HG03108 (cell line): Measurements from ENCODE around the gene GMNC.
"Not testable (repeated sequence)": the region's sequence is repeated elsewhere in the genome, so short reads cannot be mapped to it uniquely, and the experiment has no call there.

ENCODE experiments used
- ATAC-seq: cut with Tn5 transposase; IDR thresholded peaks from one replicate; pipeline ENCODE4 v1.9.1; 2021; ENCODE audit warnings: moderate library complexity; ENCODE audit not compliant: unreplicated experiment

The GMNC gene, protein sequence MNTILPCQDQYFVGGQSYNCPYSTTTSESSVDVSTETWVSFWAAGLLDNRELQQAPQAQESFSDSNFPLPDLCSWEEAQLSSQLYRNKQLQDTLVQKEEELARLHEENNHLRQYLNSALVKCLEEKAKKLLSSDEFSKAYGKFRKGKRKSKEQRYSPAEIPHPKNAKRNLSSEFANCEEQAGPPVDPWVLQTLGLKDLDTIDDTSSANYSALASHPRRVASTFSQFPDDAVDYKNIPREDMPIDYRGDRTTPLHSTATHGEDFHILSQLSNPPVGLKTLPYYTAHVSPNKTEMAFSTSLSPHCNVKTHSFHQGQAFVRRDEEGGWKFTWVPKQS

DNA sequence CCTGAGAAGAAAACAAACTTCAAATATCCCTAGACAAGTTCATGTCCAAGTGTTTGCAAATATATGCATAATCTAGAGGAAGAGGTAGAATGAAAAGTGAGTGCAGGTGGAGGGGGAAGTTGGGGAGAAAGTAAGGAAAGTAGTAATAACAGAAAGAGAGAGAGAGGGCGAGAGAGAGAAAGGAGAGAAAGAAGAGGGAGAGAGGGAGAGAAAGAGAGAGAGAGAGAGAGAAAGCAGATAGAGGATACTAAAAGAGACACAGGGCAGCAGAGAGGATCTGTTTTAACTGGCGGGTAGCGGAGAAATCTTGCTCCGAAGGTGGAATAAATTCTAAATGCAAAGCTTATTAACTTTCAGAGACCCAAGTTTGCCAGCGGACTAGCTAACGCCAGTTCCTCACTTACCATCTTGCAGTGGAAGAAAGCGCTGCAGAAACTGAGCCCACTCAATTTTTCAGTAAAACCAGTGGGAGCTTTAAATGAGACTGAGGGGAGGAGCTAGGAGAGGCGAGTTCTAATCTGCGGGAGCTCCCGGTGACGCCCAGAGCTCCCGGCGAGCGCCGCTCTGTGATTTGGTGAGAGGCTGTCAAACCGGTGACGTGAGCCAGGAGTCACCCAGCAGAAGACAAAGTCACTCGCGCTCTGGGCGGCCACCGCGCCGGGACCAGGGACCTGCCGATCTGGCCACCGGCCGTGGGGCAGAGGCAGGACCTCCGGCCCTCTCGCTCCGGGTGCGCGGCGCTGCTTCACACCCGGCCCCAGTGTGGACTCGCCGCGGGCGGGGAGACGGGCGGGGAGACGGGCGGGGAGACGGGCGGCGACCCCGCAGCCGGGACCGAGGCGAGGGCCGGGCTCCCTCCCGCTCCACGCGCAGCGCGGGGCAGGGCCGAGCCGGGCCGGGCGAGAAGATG lies at the start of gene GMNC:
Gene GMNC (minus strand): TSS at position 486 of the 910 bp plus-strand sequence. CDS start 79 bp downstream, at position 407.
- ATAC-seq = peak; percentile 75

DNA sequence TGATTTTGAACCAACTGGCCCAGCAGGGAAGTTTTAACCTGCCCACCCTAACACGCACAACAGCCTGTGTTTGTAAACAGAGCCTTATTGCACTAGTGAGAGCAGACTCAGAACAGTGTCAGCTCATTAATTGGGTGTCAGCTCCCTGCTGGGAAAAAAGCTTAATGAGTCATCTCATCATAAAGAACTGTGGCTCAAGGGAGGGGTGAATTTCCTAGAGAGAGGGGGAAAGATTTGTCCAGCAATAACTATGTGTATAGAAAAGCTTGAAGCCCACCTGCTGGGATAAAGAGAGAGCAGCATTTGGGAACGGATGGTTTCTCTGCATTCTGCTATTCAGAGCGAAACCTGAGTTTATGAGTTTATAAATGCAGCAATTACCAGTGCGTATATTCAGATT lies 48.9 kb upstream of the GMNC start:
- no peak for ATAC-seq

DNA sequence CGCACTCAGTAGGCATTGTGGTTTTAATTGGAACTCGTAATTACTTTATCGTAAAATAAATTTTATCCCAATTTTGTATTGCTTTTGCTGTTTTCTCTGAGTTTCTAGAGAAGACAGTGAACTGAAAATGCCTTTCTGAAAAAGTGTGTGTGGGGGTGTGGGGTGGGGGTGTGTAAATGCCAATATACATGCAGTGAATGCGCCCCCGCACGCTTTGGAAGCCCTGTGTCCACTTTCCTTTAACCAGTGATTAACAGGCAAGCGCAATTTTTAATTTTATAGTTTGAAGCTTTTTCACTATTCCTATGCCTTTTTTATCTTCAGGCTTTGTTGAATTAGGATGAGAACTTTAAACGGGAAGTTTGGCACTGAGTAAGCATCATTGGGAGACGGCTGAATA lies 47.4 kb upstream of the GMNC start:
- ATAC-seq = no peak

DNA sequence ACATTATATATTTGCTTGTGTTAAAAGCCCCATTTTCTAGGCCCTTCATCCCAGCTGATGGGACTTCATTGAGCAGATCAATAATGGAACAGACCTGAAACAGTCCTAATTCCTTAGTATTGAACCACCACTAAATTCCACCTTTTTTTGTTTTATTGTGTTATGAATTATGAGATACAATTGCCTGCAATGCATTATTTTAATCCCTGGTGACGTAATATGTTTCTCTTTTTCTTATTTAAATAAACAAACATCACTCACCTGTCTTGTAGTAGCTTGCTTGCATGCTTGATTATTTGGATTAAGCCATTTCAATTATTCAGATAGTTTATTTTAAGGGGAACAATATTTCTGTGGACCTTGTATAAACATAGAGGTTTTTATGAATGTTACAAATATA lies 40.7 kb upstream of the GMNC start:
- no peak for ATAC-seq

DNA sequence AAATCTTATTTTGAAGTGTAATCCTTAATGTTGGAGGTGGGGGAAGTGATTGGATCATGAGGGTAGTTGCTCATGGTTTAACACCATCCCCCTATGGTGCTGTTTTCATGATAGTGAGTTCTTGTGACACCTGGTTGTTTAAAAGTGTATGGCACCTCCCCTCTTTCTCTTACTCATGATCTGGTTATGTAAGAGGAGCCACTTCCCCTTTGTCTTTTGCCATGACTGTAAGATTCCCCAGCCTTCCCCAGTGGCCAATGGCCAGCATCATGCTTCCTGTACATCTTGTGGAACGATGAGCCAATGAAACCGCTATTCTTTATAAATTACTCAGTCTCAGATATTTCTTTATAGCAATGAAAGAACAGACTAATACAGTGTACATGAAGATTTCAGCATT lies 39.8 kb upstream of the GMNC start:
- ATAC-seq = no peak

DNA sequence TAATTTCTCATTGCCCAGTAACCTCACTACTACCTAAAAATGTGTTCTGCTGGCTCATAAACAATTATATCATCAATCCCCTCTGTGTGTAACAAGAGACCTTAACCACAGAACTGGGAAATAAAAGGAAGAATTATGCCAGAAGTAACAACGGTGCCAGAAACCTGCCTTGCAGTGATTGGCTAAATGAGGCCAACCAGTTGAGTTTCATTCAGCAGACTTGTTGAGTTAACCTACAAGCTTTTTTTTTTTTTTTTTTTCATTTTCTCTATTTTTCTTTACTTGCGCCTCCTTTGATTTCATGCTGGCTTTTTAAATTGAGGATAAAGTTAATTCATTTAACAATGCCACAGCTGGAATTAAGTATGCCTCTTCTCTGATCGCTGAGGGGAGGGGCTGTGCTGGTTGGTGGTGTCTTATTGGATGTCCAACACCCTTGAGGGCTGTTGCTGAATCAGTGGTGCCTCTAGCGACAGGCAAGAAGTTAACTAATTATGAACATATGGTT lies 30.0 kb upstream of the GMNC start:
- no peak for ATAC-seq

DNA sequence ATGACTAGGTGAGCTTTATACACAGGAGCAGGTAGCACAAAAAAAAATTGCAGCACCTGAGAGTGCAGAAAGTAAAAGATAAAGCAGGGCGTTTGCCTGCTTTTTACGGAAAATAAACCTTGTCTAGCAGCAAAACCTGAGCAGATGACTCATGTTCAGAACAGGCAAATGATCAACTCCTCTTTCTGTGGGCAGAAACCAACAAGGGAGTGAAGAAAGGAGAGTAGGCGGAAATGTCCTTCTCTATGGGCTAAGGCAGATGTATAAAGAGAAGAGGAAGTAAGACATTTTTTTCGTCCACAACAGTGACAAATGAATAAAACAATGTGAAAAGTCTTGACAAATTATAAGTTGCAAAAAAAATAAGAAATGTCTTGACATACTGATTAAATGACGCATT lies 24.5 kb upstream of the GMNC start:
- peak; percentile 54 for ATAC-seq

DNA sequence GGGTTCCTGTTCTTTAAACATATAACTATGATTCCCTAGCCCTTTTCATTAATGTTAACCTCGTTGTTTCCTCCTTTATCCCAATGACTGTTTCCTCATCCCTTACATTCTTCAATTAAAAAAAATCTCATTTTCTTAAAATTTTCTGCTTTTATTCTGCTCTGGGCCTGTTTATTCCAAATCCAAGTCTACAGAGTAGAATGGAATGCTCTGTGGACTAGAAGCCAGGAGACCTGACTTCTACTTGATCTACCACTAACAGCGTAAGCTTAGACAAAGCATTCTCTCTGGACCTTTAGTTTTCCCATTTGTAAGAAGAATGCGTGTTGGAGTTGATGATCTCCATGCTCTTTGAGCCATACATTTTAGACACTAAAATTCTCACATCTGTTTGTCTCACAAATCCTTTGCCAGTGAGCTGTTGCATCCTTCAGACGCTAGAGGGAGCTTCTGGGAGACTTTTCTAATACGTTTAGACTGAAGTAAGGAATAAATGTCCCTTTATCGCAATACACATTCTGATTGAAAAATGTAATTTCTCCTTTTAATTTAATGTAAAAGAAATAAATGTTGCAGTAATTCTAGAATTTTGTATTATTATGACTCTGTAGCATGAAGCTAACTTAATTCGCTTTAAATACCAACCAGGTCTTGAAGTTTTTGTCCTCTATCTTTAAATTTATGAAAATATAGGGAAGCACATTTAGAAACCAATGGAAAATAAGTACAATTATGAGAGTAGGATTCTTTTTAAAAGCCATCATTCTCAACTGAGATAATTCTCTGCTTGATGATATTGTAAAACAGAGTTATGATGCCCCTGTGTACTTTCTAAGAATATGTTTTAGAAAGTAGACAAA lies 21.7 kb upstream of the GMNC start:
- ATAC-seq = peak; percentile 69

DNA sequence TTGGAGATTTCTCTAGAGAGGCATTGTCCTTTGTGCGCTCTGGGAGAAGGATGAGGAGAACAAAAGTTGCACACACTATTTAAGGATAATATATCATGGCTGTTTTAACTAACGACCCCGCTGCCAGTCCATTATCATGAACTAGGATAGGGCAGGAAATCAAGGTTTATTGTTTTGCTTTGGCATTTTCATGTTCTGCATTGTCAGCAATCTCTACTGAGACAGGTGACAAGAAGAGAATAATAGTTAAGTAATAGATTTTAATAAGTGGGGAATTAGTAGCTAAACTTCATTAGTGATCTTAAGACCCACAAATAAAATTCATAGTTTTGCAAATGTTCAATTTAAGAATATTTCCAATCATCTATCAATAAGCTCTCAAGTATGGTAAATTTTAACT lies 20.6 kb upstream of the GMNC start:
- no peak for ATAC-seq

DNA sequence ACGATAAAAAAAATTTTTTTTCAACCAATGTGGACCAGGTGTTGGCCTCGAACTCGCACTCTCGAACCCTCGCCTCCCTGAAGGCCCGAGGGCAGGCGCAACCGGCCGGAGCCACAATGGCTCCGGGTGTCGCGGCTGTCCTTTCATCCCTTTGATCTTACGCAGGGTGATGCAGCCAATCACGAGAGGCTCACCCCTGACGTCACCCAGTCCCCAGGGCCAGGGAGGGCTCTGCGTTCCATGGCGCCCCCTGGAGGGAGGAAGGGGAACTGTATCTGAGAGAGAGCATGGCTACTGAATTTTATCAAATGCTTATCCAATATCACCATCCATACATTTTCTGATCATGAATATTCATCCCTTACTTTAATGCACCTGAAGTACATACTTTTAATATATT lies 15.4 kb upstream of the GMNC start:
- ATAC-seq = no peak

DNA sequence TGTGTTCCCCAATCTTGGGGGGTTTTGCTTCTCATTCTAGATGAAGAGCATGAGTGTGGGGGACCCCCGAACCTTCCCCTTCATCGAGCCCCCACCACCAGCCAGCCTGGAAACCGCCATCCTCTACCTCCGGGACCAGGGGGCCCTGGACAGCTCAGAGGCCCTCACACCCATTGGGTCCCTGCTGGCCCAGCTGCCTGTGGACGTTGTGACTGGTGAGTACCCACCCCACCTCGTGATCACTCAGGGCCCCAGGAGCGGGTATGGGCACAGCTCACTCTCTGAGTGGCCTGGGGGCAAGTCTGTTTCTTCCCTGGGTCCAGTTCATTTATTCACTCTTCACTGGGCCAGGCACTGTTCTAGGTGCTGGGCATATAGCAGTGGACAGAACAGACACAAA lies 13.9 kb upstream of the GMNC start:
- ATAC-seq = not testable (repeated sequence)

DNA sequence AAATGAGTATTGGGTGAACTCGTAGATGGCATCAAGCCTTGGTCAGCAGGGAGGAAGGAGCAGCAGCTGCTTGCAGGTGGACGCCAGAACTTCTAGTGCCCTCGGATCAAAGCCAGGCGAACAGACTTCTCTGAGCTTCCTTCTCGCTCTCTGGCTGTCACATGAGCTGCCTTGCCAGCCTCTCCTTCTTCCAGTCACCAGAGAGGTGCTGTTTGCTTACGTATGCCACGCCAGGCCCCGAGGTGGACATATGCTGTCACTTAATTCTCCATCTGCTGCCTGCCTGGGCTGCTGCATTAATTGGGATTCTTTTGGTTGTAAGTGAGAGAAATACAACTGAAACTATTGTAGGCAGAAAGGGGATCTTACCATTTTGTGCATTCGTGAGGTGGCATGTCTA lies 12.6 kb upstream of the GMNC start:
- ATAC-seq = not testable (repeated sequence)

DNA sequence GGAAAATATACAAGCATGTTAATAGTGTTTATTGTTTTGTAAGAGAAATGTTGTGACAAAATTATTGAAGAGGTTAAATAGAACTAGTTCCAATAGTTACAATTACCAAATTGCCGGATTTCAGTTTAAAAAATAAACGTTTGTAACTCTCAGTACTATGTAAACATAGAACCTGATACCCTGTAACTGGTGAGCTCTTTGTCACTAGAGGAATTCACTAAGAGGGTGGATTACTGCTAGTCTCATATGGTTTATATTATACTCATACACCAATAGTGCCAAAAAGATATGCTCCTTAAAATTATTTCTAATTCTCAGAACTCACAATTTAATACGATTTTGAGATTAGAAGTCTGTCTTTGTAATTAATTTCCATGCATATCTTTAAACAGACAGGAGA lies 7.6 kb upstream of the GMNC start:
- ATAC-seq = no peak

DNA sequence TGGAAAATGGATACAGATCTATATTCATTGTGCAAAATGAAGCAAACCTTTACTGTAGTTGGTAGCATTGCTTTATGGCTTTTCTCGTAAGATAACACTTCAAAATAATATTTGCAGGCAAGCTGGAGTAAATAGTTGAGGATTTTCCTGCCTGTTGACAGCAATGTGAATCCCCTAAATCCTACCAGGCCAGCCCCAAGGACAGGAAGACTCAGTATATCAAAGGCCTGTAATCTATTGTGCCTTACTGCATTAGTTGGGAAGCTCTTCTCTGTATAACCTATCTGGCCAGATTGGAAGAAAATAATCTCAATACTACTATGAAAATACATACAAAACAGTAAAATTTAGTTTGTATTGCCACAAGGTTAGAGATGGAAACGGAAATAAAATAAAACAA lies 4.6 kb upstream of the GMNC start:
- no peak for ATAC-seq

DNA sequence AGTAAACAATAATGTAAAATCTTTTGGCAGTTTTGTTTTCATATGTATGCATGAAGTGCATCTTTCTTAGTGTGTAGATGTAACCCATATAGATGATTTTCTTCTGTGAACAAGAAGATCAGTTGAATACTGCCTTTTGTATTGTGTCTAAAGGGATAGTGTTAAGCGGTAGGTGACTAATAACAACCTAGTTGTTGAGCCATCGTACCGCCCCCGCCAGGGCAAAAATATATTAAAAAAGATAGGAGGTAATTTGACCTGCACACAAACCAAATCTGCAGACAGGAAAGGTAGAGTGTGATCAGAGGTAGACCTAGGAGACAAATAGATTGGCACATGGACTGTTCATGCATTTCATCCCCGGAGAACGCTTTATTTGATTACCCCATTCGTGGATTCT lies 3.3 kb upstream of the GMNC start:
- no peak for ATAC-seq

DNA sequence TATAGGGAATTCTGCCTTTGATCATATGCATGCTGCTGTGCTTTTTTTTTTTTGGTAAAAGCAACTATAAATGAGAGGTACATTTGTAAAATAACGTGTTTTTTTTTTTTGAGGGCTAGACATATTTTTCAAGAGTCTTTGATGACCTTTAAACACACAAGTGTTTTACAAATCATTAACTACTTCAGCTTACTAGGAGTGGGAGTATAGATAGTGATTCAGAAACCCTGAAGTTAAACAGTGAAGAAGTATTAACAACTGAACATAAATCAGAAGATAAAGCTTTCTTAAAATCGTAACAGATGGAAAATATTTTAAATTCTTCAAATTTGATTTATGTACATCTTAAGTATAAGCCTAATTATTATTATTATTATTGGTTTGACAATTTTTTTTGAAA lies 2.9 kb upstream of the GMNC start:
- no peak for ATAC-seq

DNA sequence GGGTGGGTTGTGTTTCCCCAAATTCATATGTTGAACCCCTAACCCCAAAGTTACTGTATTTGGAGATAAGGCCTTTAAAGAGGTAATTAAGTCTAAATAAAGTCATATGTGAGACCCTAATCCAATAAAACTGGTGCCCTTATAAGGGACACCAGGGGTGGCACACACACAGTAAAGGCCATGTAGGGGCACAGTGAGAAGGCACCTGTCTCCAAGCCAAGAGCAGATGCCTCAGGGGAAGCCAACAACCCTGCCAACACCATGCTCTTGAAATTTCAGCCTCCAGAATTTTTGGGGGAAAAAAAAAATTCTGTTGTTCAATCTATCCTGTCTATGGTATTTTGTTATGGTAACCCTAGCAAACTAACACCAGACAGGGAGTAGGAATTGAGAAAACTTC lies 1.5 kb upstream of the GMNC start:
- no peak for ATAC-seq

DNA sequence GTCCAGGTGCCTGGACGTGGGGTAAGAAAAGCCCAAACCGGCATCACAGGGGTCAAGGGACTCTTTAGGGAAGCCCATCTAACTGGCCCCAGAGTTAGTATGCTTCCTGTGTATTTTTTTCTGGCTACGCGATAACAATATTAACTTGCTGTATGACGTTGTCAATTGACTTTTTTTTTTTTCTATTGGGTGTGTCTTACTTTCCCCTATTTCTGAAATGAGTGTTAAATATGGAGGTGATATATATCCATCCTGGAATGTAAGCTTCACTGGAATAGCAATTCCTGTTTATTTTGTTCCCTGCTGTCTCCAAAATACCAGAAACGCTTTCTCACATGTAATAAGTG lies 598 bp upstream of the GMNC start:
- no peak for ATAC-seq

DNA sequence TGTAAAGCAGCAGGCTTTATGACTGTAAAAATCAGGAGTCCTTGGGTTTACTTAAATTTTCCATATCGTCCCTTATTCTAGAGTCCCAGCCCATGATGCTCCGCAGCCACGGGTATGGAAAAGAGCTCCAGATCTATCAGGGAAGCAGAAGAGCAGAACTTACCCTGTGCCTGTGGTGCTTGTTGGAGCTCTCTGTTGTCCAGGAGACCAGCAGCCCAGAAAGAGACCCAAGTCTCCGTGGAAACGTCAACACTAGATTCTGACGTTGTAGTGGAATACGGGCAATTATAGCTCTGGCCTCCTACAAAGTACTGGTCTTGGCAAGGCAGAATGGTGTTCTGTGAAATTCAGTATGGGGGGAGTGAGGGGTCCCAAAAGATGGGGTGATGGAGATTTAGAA lies 2.0 kb downstream of the GMNC start:
- ATAC-seq = no peak

DNA sequence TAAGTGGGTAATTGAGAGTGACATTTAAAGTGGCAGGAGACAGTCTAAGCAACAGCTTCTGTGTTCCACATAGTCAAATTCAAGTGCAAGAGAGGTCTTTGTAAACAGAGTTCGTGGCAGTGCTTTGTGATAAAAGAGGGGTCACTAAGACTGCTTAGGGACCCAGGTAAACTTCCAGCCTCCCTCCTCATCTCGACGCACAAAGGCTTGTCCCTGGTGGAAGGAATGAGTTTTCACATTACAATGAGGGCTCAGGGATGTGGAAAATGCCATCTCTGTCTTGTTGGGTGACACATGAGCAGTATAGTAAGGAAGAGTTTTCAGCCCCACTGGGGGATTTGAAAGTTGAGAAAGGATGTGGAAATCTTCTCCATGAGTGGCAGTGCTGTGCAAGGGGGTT lies 7.3 kb downstream of the GMNC start:
- ATAC-seq = no peak

DNA sequence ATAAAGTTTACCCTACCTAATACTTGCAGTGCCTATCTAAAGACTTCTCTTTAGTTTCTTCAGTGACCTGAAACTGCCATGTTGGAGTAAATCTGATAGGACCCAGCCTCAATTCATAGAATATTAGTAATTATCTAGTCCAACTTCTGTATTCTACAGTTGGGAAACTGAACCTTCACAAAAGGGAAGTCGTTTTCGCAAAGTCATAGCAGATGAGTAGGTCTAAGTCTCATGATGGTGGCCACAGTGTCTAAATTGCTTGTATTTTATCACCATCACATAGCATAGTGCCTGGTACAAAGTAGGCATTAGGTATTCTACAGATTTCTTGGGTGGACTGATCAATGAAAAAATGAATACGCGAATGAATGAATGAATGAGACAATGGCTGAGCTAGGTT lies 8.4 kb downstream of the GMNC start:
- ATAC-seq = no peak
